OCI-LY3 (cell line): Measurements from ENCODE around the gene BICD1.

Source experiments
- H2AFZ ChIP-seq: fragments of 200-600, 300-600 bp; shearing (Covaris generic); 2 replicates; pipeline ENCODE4 v1.6.0; 2014; ENCODE audit warnings: antibody characterized with exemption, low read depth, low read length
- H3K27ac ChIP-seq: fragments of 200-600, 300-600 bp; sonication (generic); 2 replicates; pipeline ENCODE4 v1.5.1; 2014; ENCODE audit warnings: mild to moderate bottlenecking, low read length, moderate library complexity, mixed read lengths
- H3K27me3 ChIP-seq: fragments of 200-600, 300-600 bp; sonication (generic); 2 replicates; pipeline ENCODE4 v1.6.1; 2014; ENCODE audit warnings: low read depth, low read length, mixed read lengths
- H3K36me3 ChIP-seq: fragments of 200-600, 300-600 bp; sonication (generic); replicated peaks from 2 replicates; pipeline ENCODE3; 2014; ENCODE audit warnings: low read depth, low read length, mixed read lengths
- H3K4me1 ChIP-seq: fragments of 300-600, 200-600 bp; sonication (generic); 2 replicates; pipeline ENCODE4 v1.6.1; 2014; ENCODE audit warnings: low read length, mixed read lengths
- H3K4me2 ChIP-seq: fragments of 200-600, 300-600 bp; sonication (generic); 2 replicates; pipeline ENCODE4 v1.6.1; 2014; ENCODE audit warnings: low read length, mixed read lengths
- H3K4me3 ChIP-seq: fragments of 300-600, 200-600 bp; sonication (generic); 2 replicates; pipeline ENCODE4 v1.5.1; 2014; ENCODE audit warnings: antibody characterized with exemption, mild to moderate bottlenecking, low read length, moderate library complexity
- H3K79me2 ChIP-seq: fragments of 300-600, 200-600 bp; shearing (Covaris generic); 2 replicates; pipeline ENCODE4 v1.6.1; 2014; ENCODE audit warnings: mild to moderate bottlenecking, low read length, mixed read lengths
- H3K9ac ChIP-seq: fragments of 300-600, 200-600 bp; shearing (Covaris generic); 2 replicates; pipeline ENCODE4 v1.6.0; 2014; ENCODE audit warnings: mild to moderate bottlenecking, low read length, moderate library complexity
- H3K9me3 ChIP-seq: fragments of 200-600, 300-600 bp; shearing (Covaris generic); 2 replicates; pipeline ENCODE4 v1.6.1; 2014; ENCODE audit warnings: low read length, mixed read lengths; ENCODE audit not compliant: insufficient read depth
- H4K20me1 ChIP-seq: fragments of 200-600, 300-600 bp; sonication (generic); 2 replicates; pipeline ENCODE4 v1.6.1; 2016; ENCODE audit warnings: low read length, mixed read lengths; ENCODE audit not compliant: insufficient read depth
- CTCF ChIP-seq: fragments of 200-600, 300-600 bp; sonication (generic); IDR thresholded peaks from 2 replicates; pipeline ENCODE4 v1.5.1; 2014; ENCODE audit warnings: antibody characterized with exemption, low read length, low read depth
- EZH2phosphoT487 ChIP-seq: fragments of 200-600 bp; shearing (Covaris generic); IDR thresholded peaks from 2 replicates; pipeline ENCODE4 v1.6.1; 2018; ENCODE audit warnings: antibody characterized with exemption, mixed run types, low read depth

BICD1 gene

GRCh38 chr12:32254260-32254956 is 147.8 kb downstream of the BICD1 start:
- H3K36me3 ChIP-seq: peaks cover 16% of the 10 kb centered on the region

GRCh38 chr12:32255588-32255987 is 148.9 kb downstream of the BICD1 start:
- Histone ChIP-seq H3K27ac (no peak overlapping the region), H4K20me1 (no peaks in the 10 kb centered on the region), H3K4me1 (peaks cover 40% of the 10 kb centered on the region), H3K36me3 (peaks cover 18% of the 10 kb centered on the region), H2AFZ (no peak overlapping the region), H3K9ac (no peak overlapping the region), H3K9me3 (peaks cover 14% of the 10 kb centered on the region), H3K27me3 (no peaks in the 10 kb centered on the region), H3K4me2 (no peak overlapping the region), H3K79me2 (no peaks in the 10 kb centered on the region), H3K4me3 (no peak overlapping the region)
- TF ChIP-seq CTCF: no peak
- no peak for TF ChIP-seq EZH2phosphoT487

More at GRCh38 chr12:32254260-32254956, 147.8 kb downstream of the BICD1 start:
- peaks cover 14% of the 10 kb centered on the region for H3K9me3 ChIP-seq
- H2AFZ ChIP-seq: no peak overlapping the region
- no peak overlapping the region for H3K4me2 ChIP-seq
- TF ChIP-seq EZH2phosphoT487 (no peak), CTCF (no peak)
- peaks cover 40% of the 10 kb centered on the region for H3K4me1 ChIP-seq
- no peak overlapping the region for H3K27ac ChIP-seq
- H3K9ac ChIP-seq: no peak overlapping the region
- no peaks in the 10 kb centered on the region for H3K79me2 ChIP-seq
- H3K4me3 ChIP-seq: no peak overlapping the region
- no peaks in the 10 kb centered on the region for H3K27me3 ChIP-seq
- no peaks in the 10 kb centered on the region for H4K20me1 ChIP-seq

DNA sequence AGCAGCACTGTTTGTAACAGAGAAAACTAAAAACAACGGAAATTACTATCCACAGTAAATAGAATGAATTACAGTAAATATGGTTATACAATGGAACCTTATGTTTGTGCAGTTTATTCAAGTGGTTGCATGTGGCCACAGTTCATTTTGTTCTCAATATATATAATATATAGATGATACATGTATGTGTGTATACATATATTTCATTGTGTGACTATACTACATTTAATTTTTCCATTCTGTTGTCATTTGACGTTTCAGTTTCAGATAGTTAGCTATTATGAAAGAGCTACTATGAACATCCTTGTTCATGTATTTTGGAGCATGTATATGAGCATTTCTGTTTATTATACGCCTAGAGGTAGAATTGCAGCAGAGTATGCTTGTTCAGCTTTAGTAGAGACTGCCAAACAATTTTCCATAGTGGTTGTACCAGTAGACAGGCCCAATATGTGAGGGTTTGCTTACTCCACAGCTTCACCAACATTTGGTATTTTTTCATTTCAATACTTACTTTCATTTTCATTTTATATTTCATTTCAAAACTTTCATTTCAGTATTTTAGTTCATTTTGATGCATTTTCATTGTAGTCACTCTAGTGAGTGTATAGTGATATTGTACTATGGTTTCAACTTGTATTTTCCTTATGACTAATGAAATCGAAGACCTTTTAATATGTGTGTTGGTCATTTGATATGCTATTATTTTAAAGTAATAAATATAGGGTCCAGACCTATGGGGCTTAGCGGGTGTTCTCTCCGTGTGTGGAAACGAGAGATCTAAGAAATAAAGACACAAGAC is 151.2 kb downstream of the BICD1 start:
- no peaks in the 10 kb centered on the region for H3K27me3 ChIP-seq
- H3K4me2 ChIP-seq: peak overlapping the region; percentile 2
- H3K9ac ChIP-seq: no peak overlapping the region
- H3K27ac ChIP-seq: peak overlapping the region; percentile 73
- H3K36me3 ChIP-seq: peaks cover 18% of the 10 kb centered on the region
- no peaks in the 10 kb centered on the region for H4K20me1 ChIP-seq
- TF ChIP-seq CTCF (no peak), EZH2phosphoT487 (no peak)
- H3K4me3 ChIP-seq: 0 out of 2 replicates have a peak overlapping the region, but pooled peaks have one; percentile 3
- peaks cover 26% of the 10 kb centered on the region for H3K4me1 ChIP-seq
- no peak overlapping the region for H2AFZ ChIP-seq
- H3K9me3 ChIP-seq: peaks cover 14% of the 10 kb centered on the region
- no peaks in the 10 kb centered on the region for H3K79me2 ChIP-seq

GRCh38 chr12:32260696-32261095 is 154.0 kb downstream of the BICD1 start:
- Histone ChIP-seq H3K4me3 (no peak overlapping the region), H3K9me3 (peaks cover 14% of the 10 kb centered on the region), H3K4me1 (peaks cover 29% of the 10 kb centered on the region), H4K20me1 (no peaks in the 10 kb centered on the region), H3K9ac (no peak overlapping the region), H3K79me2 (no peaks in the 10 kb centered on the region), H3K4me2 (no peak overlapping the region), H3K36me3 (peaks cover 18% of the 10 kb centered on the region), H3K27me3 (no peaks in the 10 kb centered on the region), H3K27ac (no peak overlapping the region), H2AFZ (no peak overlapping the region)
- TF ChIP-seq EZH2phosphoT487: no peak
- TF ChIP-seq CTCF: no peak
